DND-41 (cell line): ENCODE data around the gene FOXN3.

ENCODE experiments used
- ATAC-seq: fragments of 200-7000 bp; cut with Tn5 transposase; 3 replicates; pipeline ENCODE4 v1.9.1; 2021; ENCODE audit warnings: low read depth; ENCODE audit not compliant: insufficient read depth
- DNase-seq: peaks from one replicate; pipeline ENCODE4 v3.0.0-alpha.2; 2020
- H2AFZ ChIP-seq: 2 replicates; pipeline ENCODE4 v1.6.0; 2012; ENCODE audit warnings: low read depth, low read length
- H3K27ac ChIP-seq: 2 replicates; pipeline ENCODE4 v1.5.1; 2012; ENCODE audit warnings: low read length, inconsistent platforms
- H3K27me3 ChIP-seq: fragments of 200-600 bp; sonication (generic); 2 replicates; pipeline ENCODE4 v1.6.0; 2012; ENCODE audit warnings: low read length, mild to moderate bottlenecking, inconsistent platforms; ENCODE audit not compliant: insufficient read depth, poor library complexity
- H3K36me3 ChIP-seq: 2 replicates; pipeline ENCODE4 v1.5.1; 2012; ENCODE audit warnings: low read length, inconsistent platforms; ENCODE audit not compliant: insufficient read depth
- H3K4me1 ChIP-seq: 2 replicates; pipeline ENCODE4 v1.5.1; 2012; ENCODE audit warnings: mild to moderate bottlenecking, low read length; ENCODE audit not compliant: insufficient read depth
- H3K4me2 ChIP-seq: 2 replicates; pipeline ENCODE4 v1.6.0; 2012; ENCODE audit warnings: mild to moderate bottlenecking, moderate library complexity, low read length, inconsistent platforms; ENCODE audit not compliant: insufficient read depth
- H3K4me3 ChIP-seq, 2 experiments: fragments of 200-600 bp in 1 of 2; shearing (Covaris generic) in 1 of 2; 2 replicates each; pipeline ENCODE4 v1.5.1; 2012 to 2016; ENCODE audit warnings: inconsistent platforms in 2 of 2, low read length in 2 of 2, mild to moderate bottlenecking in 2 of 2, low read depth in 1 of 2, moderate library complexity in 1 of 2
- H3K79me2 ChIP-seq: 2 replicates; pipeline ENCODE4 v1.6.0; 2012; ENCODE audit warnings: low read length, inconsistent platforms; ENCODE audit not compliant: insufficient read depth
- H3K9ac ChIP-seq: 2 replicates; pipeline ENCODE4 v1.6.0; 2012; ENCODE audit warnings: low read depth, mild to moderate bottlenecking, inconsistent platforms, low read length, moderate library complexity
- H3K9me3 ChIP-seq: 2 replicates; pipeline ENCODE4 v1.5.1; 2012; ENCODE audit warnings: low read length, moderate library complexity, mild to moderate bottlenecking, inconsistent platforms; ENCODE audit not compliant: insufficient read depth, severe bottlenecking
- H4K20me1 ChIP-seq: 2 replicates; pipeline ENCODE4 v1.6.0; 2012; ENCODE audit warnings: low read length; ENCODE audit not compliant: insufficient read depth
- EZH2 ChIP-seq: IDR thresholded peaks from 3 replicates; pipeline ENCODE4 v1.6.1; 2012; ENCODE audit warnings: borderline replicate concordance, low read depth, mild to moderate bottlenecking, moderate library complexity, low read length, inconsistent platforms; ENCODE audit not compliant: severe bottlenecking
- TF ChIP-seq, protein P1 (sequence below): IDR thresholded peaks from 2 replicates; pipeline ENCODE4 v1.5.1; 2012; ENCODE audit warnings: borderline replicate concordance, low read length, moderate library complexity, mild to moderate bottlenecking; ENCODE audit not compliant: poor library complexity, severe bottlenecking; ENCODE audit errors: extremely low read depth

Gene FOXN3

DNA sequence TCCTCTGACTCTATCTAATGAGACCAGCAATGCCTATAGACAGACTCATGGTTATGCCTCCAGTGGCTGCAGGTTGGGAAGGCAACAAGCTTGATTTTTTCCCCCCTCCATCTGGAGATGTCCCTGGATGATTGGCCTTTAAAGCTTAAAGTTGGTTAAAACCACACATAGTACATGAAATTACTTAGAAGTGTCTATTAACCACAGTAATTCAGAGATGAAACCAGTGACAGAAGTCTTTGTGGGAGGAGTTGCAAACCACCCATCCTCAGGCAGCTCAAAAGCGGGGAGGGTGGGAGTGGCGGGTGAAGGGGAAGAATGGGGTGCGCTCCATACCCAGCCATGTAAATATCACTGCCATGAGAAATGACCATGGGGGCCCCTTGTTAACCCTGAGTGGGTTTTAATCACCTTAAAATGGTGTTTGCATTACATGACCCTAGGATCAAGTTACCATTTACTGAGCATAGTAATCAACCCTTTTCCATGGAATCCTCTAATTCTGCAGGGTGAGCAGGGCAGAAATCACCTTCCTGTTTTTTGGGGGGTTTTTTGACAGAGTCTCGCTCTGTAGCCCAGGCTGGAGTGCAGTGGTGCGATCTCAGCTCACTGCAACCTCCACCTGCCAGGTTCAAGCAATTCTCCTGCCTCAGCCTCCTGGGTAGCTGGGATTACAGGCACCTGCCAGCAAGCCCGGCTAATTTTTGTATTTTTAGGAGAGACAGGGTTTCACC, 133.5 kb downstream of the FOXN3 start:
- Histone ChIP-seq H4K20me1 (peaks cover 35% of the 10 kb centered on the region; the same call in 1 of the 2 replicates), H3K4me1 (no peaks in the 10 kb centered on the region), H3K9me3 (no peaks in the 10 kb centered on the region), H3K4me3 (no peak overlapping the region), H3K79me2 (peaks cover 75% of the 10 kb centered on the region), H2AFZ (no peak overlapping the region), H3K36me3 (peaks cover 40% of the 10 kb centered on the region), H3K4me2 (no peak overlapping the region), H3K27ac (no peak overlapping the region), H3K9ac (no peak overlapping the region), H3K27me3 (no peaks in the 10 kb centered on the region)
- ATAC-seq (peak; percentile 88), DNase-seq (peak; percentile 51)
- TF ChIP-seq, protein P1, sequence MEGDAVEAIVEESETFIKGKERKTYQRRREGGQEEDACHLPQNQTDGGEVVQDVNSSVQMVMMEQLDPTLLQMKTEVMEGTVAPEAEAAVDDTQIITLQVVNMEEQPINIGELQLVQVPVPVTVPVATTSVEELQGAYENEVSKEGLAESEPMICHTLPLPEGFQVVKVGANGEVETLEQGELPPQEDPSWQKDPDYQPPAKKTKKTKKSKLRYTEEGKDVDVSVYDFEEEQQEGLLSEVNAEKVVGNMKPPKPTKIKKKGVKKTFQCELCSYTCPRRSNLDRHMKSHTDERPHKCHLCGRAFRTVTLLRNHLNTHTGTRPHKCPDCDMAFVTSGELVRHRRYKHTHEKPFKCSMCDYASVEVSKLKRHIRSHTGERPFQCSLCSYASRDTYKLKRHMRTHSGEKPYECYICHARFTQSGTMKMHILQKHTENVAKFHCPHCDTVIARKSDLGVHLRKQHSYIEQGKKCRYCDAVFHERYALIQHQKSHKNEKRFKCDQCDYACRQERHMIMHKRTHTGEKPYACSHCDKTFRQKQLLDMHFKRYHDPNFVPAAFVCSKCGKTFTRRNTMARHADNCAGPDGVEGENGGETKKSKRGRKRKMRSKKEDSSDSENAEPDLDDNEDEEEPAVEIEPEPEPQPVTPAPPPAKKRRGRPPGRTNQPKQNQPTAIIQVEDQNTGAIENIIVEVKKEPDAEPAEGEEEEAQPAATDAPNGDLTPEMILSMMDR: peak; percentile 22
- TF ChIP-seq EZH2: no peak

DNA sequence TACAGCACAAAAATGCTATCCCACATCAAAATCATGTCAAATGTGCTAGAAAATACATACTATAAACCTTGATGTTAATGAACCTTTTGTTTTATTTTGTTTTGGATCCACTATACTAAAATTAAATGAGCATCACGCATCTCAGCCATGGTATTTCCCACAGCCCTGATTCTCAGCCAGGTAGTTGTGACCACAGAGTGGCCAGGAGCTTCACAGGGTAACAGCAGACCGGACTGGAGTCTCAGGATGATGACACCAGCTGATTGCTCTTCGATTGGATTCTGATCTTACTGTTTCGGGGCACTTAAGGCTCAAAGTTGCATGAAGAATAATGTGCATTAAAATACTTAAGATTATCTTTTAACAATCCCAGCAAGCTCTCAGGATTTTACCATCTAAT, 134.8 kb downstream of the FOXN3 start:
- Histone ChIP-seq H3K27me3 (no peaks in the 10 kb centered on the region), H2AFZ (no peak overlapping the region), H3K79me2 (peaks cover 76% of the 10 kb centered on the region), H3K9me3 (no peaks in the 10 kb centered on the region), H4K20me1 (peaks cover 36% of the 10 kb centered on the region; the same call in 1 of the 2 replicates), H3K27ac (no peak overlapping the region), H3K9ac (no peak overlapping the region), H3K4me2 (no peak overlapping the region), H3K4me1 (no peaks in the 10 kb centered on the region), H3K36me3 (peaks cover 43% of the 10 kb centered on the region), H3K4me3 (no peak overlapping the region)
- DNase-seq: no peak
- no peak for TF ChIP-seq EZH2
- TF ChIP-seq, protein P1: no peak
- no peak for ATAC-seq

DNA sequence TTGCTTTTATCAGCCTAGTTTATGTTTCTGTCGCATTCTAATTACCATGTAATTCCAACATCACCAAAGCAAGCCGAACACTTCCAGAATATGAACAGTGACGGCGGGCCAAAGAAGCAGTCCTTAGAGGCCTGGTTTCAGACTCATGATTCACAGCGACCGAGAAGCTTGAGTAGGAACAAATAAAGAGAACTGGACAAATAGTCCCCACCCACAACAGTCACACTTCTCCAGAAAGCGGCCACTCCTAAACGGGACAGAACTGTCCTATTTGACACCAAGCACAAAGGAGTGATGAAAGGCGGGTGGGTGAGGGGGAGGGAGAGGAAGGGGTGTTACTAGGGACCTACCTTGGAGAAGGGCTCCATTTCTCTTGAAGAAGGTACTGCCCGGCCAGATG, 136.4 kb downstream of the FOXN3 start:
- Histone ChIP-seq H3K9me3 (no peaks in the 10 kb centered on the region), H3K79me2 (peaks cover 75% of the 10 kb centered on the region), H2AFZ (no peak overlapping the region), H3K36me3 (peaks cover 49% of the 10 kb centered on the region), H3K4me1 (no peaks in the 10 kb centered on the region), H3K27ac (no peak overlapping the region), H3K27me3 (no peaks in the 10 kb centered on the region), H4K20me1 (peaks cover 36% of the 10 kb centered on the region; the same call in 1 of the 2 replicates), H3K4me2 (no peak overlapping the region), H3K9ac (no peak overlapping the region), H3K4me3 (no peak overlapping the region)
- no peak for ATAC-seq
- no peak for TF ChIP-seq EZH2
- TF ChIP-seq, protein P1: no peak
- DNase-seq: no peak
